Right renal pelvis (tissue), 4 donors: ENCODE measurements around the gene GIGYF2. TPM values are rescaled to one million over a fixed set of nuclear protein-coding genes. Genes with fewer than 3 reads are reported as not detected.
A peak's percentile ranks its signal among the peaks of the same experiment; 100 is the strongest.

Experiments
- DNase-seq, 4 donors: peaks; one replicate each; pipeline ENCODE4 v3.0.0-alpha.2; 2013; ENCODE audit warnings: low read depth in 4 of 4, low spot score in 3 of 4, missing footprints in 1 of 4
- polyA plus RNA-seq, 4 donors: library from polyadenylated mRNA; unstranded; fragments of 120-200 nt; gene quantifications; one replicate each; pipeline ENCODE4 v1.2.1, GENCODE V29; 2013; ENCODE audit not compliant: insufficient read length in 4 of 4

Gene GIGYF2
- polyA plus RNA-seq, 4 donors, result 57.9 to 69.3 (median 66.4) TPM

DNA sequence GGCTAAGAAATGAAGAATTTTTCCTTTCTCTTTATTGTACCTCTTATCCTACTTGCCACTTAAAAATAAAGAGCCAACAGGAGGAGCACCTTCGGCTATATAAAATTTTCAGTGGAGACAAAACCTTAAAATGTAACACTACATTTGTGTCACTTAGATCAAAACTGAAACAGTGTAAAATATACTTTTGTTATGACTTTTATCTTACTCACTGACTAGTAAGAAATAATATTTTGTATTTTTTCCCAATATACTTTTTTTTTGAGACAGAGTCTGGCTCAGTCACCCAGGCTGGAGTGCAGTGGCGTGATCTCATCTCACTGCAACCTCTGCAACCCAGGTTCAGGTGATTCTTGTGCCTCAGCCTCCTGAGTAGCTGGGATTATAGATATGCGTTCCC lies 50.9 kb downstream of the GIGYF2 start:
- no peak for DNase-seq

DNA sequence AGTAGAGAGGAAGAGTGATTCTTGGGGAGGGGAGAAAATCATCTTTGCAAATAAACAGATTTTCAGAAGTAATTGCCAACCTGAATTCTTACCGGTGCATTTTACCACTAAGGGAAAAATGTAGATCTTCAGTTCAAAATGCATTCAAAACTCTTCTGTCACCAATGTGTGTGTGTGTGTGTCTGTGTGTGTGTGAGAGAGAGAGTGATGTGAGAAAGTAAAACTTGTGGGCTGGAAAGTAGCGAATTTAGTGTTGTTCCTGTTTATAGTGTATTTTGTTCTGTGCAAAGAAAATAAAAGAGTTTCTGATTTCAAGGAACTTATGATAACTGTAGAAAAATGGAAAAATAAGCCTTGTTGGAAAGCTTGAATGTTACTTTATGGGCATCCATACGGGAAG lies 52.2 kb downstream of the GIGYF2 start:
- DNase-seq, result no peak

DNA sequence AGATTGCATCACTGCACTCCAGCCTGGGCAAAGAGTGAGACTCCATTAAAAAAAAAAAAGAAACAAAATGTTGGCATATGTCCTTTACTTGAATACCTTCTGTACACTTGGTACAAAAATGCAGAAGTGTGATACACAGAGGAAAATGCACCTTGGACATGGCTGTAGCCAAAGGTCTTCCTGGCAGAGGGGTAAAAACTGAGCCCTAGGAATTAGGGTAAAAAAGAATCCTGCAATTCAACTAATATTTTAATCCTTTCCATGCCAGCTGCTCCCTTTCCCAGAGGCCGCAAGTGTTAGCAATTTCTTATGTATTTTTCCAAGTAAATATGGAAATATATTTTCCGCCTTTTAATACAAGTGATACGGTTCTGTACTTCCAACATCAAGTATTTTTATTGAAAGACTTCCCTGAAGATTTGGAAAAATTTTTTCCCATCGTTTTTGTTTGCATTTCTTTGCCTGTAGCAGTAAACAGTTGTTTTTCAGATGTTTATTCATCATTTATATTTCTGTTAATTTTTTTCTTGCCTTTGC lies 53.1 kb downstream of the GIGYF2 start:
- no peak for DNase-seq

GRCh38 chr2:232757905-232758304 lies 60.8 kb downstream of the GIGYF2 start:
- no peak for DNase-seq

DNA sequence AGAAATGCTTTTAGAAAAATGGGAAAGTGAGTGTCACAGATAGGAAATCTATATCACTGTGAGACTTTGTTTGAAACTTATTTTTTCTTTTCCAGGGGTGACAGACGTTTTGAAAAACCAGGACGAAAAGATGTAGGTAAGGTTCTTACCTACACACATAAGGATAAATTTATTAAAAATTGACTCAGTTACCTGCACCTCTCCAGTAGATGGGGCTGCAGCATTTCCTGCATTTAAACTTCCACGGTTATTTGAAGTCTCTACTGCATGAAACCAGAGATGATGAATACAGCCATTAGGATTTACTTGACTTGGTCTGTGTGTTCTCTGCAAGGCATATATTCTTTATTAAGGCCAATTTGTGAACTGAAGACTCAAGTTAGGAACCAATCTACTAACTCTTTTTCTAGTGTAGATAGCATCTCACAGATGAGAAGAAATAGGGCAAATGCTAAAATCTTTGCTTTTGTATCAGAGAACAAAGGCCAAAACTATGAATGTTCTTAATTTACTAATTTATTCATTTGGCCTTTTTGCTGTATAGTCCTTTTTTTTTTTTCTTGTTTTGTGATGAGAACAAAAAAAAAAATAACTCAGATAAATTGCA lies 64.3 kb downstream of the GIGYF2 start:
- DNase-seq, result peak in 2 of 4 donors; percentile 26 to 33

DNA sequence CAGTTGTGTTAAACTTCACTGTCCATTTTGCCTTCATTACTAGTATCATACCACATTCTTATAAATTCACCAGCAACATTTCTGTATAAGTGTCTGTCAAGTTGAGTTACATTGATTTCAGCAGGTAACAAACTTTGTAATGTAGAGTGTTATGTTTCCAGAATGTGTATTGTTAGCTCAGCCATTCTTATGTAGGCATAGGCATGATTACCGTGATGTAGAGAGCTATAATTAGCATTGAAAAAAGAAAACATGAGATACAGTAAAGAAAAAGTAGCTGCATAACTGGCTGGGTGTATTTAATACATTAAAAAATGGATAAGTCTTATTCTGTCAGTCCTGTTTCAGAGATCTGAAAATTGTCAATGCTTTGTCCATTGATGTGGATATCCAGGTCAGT lies 70.7 kb downstream of the GIGYF2 start:
- no peak for DNase-seq

- DNase-seq, result no peak
Observed at GRCh38 chr2:232770207-232770606, 73.1 kb downstream of the GIGYF2 start.

DNA sequence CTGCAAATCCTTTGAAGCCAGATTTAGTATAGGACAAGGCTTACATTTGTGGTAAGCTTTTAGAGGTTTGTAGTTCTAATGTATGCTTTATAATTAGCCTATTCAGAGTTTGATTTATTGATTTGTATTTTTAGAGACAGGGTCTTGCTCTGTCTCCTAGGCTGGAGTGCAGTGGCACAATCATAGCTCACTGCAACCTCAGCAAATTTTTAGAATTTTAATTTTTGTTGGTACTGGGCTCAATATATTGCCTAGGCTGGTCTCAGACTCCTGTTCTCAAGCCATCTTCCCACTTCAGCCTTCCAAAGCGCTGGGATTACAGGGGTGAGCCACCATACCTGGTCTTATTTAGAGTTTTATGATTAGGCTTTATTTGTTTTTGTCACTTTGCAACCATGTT lies 74.7 kb downstream of the GIGYF2 start:
- no peak for DNase-seq

DNA sequence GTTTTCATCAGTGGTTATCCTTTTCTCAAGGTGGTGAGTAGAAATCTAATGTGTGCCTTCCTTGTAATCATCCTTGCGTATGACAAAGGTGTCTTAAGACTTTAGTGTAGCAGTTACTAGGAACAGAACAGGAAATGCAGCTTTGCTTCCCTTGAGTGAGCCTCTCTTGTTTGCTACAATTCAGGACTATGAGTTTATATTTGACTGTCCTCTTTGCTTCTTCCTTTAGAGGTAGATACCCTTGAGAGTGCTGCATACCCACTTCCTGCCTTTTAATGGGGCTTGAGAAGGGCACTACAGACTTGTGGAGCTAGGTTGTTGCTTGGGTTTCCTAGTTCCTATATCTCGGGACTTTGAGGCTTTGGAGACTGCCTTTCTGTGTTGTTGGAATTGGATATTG lies 75.4 kb downstream of the GIGYF2 start:
- DNase-seq, result no peak

- no peak for DNase-seq
Observed at GRCh38 chr2:232773815-232774214, 76.7 kb downstream of the GIGYF2 start.

DNA sequence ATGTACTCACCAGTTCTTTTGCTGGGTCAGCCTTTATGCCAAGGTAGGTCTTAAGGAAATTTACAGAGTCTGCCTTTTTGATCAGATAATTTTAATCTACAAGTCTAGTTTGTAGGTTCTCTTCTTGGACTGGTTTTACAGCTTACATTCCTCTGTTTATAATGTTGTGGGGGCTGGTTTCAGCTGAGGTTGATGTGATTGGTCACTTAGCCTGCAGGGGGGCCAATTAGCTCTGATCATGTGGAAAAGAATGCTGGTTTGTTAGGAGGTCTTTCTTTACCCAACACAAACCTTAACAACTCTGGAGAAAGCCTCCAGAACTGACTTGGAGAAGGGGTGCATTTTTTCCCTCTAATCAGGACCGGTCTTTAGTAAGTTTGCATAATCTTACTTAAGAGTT lies 79.3 kb downstream of the GIGYF2 start, which contains the start of gene KCNJ13:
Gene KCNJ13, minus strand, starts transcription at position 131 of the 400 bp plus-strand sequence. CDS start 5,203 bp downstream, outside the sequence.
- peak in 1 of 4 donors; percentile 22 for DNase-seq

- no peak for DNase-seq
Observed at GRCh38 chr2:232777276-232777675, 80.1 kb downstream of the GIGYF2 start.

- no peak for DNase-seq
Observed at GRCh38 chr2:232779465-232779864, 82.3 kb downstream of the GIGYF2 start.

GRCh38 chr2:232779934-232780333 lies 82.8 kb downstream of the GIGYF2 start:
- no peak for DNase-seq

GRCh38 chr2:232781765-232782164 lies 84.6 kb downstream of the GIGYF2 start:
- DNase-seq, result no peak

- DNase-seq, result no peak
Observed at GRCh38 chr2:232783278-232783677, 86.1 kb downstream of the GIGYF2 start.

GRCh38 chr2:232787806-232788205 lies 90.7 kb downstream of the GIGYF2 start:
- DNase-seq, result no peak

GRCh38 chr2:232789082-232789481 lies 92.0 kb downstream of the GIGYF2 start:
- DNase-seq, result peak in 1 of 4 donors; percentile 13

DNA sequence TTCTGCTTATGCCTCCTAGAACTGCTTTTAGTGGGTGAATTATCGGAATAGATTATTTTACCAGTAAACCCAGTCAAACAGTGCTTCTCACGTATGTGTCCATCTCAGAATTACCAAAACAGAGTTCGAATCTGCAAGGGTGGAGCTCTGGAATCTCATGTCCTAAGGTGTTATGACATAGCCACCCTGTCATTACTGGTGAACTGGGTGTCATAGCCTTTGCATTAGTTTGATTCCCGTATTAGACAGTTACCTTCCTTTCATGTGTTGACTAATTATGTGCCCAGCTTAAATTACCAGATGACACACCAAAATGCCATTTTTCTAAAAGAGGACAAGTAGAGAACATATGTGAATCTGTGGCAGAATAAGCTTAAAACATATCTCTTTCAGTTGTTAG lies 94.4 kb downstream of the GIGYF2 start:
- DNase-seq, result no peak

DNA sequence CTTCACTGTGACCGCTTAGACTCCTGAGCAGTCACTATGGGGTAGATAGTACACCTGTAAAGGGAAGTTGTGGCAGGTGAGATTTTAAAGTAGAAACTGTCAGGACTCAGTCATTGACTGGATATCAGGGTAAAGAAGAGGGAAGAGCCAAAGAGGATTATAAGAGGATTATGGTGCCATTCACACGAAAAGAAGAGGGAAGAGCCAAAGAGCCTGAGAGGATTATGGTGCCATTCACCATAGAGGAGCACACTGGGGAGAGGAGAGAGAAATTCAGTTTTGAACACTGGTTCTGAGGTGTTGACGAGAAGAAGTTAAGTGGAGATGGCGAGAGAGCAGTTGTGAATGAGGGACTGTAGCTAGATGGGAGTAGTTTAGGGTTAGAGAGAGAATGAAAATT lies 96.1 kb downstream of the GIGYF2 start:
- DNase-seq, result no peak

- DNase-seq, result no peak
Observed at GRCh38 chr2:232794981-232795380, 97.8 kb downstream of the GIGYF2 start.

DNA sequence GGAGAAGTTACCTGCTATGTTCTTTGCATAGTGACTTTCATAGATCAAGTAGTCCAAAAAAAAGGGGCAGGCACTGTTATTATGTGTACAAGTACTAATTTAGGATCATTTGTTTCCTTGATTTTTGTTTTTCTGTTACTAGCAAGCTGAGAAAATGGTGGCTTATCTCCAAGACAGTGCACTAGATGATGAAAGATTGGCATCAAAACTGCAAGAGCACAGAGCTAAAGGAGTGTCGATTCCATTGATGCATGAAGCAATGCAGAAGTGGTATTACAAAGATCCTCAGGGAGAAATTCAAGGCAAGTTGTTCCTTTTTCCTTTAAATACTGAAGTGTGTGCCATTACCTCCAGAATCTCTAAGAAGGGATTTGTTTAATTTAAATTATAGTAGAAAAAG lies 98.8 kb downstream of the GIGYF2 start:
- no peak for DNase-seq

DNA sequence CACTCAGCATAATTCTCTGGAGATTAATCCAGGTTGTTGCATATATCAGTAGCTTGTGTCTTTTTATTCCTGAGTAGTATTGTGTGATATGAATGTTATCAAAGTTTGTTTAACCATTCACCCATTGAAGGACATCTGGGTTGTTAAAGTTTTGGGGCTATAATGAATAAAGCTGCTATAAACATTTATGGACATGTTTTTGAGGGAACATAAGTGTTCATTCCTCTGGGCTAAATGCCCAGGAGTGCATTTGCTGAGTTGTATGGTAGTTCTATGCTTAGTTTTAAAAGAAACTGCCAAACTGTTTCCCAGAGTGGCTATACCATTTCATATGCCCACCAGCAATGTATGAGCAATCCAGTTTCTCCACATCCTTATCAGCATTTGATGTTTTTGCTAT lies 101.1 kb downstream of the GIGYF2 start:
- no peak for DNase-seq
